ENCODE measurements around the gene ETFA. TPM values are rescaled to one million over a fixed set of nuclear protein-coding genes. Genes with fewer than 3 reads are reported as not detected.
"Not testable (repeated sequence)": the region's sequence is repeated elsewhere in the genome, so short reads cannot be mapped to it uniquely, and the experiment has no call there.

Gene ETFA
- total RNA-seq, 4 donors from 2014 or later, result 56.6 to 125 (median 83.1) TPM

DNA sequence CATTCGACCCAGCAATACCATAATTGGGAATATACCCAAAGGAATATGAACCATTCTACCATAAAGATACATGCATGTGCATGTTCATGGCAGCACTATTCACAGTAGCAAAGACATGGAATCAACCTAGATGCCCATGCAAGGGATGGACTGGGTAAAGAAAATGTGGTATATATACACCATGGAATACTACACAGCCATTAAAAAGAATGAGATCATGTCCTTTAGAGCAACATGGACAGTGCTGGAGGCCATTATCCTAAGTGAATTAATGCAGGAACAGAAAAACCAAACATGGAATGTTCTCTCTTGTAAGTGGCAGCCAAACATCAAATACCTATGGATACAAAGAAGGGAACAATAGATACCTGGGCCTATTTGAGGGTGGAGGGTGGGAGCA, 7.4 kb downstream of the ETFA start:
- H3K27ac ChIP-seq, result no peak overlapping the region
- H3K4me3 ChIP-seq, result no peak overlapping the region
- H3K9me3 ChIP-seq, result no peaks in the 10 kb centered on the region
- TF ChIP-seq, protein P1, sequence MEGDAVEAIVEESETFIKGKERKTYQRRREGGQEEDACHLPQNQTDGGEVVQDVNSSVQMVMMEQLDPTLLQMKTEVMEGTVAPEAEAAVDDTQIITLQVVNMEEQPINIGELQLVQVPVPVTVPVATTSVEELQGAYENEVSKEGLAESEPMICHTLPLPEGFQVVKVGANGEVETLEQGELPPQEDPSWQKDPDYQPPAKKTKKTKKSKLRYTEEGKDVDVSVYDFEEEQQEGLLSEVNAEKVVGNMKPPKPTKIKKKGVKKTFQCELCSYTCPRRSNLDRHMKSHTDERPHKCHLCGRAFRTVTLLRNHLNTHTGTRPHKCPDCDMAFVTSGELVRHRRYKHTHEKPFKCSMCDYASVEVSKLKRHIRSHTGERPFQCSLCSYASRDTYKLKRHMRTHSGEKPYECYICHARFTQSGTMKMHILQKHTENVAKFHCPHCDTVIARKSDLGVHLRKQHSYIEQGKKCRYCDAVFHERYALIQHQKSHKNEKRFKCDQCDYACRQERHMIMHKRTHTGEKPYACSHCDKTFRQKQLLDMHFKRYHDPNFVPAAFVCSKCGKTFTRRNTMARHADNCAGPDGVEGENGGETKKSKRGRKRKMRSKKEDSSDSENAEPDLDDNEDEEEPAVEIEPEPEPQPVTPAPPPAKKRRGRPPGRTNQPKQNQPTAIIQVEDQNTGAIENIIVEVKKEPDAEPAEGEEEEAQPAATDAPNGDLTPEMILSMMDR (IDR thresholded peaks at IDR 0.05), result no peak
- TF ChIP-seq POLR2A (IDR thresholded peaks at IDR 0.05), result no peak
- DNase-seq, result no peak
- no peaks in the 10 kb centered on the region for H3K36me3 ChIP-seq
- intact Hi-C loops (cut with DNase I), result no loop called here
- no peaks in the 10 kb centered on the region for H3K27me3 ChIP-seq
- H3K4me1 ChIP-seq, result peaks cover 0 to 20% (median 3%) of the 10 kb centered on the region in 3 donors
- WGBS, 2 donors, result 74 to 82% methylated on average over 1 of the region's 1 CpG

DNA sequence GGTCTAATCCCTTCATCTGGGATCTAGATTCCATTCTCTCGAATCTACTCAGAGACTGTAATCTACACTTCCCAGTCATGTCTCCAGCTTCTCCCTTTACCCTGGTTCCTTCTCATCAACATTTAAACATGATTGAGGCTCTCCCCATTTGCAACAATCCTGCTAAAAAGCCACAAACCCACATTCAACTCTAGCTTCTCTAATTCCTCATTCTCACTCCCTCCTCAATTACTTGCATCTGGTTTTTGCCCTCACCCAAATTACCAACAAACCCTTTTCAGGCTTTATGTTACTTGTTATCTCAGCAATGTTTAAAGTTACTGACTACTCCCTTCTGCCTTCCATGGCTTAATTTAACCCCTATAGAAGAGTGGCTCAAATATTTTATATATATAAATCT, 11.5 kb downstream of the ETFA start:
- intact Hi-C loops (cut with DNase I), result no loop called here
- WGBS, 2 donors, result 64 to 89% methylated on average over 1 of the region's 1 CpG

DNA sequence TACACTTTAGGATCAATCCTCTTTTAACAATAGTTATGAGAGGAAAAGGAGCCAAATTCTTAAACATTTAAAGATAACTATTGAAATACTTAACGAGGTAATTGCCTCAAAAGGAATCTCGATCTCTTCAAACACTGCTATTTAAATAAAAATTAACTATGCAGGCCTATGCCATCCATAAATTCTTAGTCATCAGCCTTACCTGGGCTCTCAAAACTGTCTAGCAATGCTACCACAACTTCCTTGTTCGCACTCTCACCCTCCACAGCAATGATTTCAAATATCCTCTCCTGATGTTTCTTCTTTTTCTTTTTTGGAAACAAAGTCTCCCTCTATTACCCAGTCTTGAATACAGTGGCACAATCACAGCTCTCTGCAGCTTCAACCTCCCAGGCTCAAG, 12.3 kb downstream of the ETFA start:
- intact Hi-C loops (cut with DNase I), result no loop called here
- Histone ChIP-seq H3K4me1 (peaks cover 0 to 22% (median 3%) of the 10 kb centered on the region in 3 donors), H3K27me3 (no peaks in the 10 kb centered on the region), H3K36me3 (no peaks in the 10 kb centered on the region), H3K27ac (no peak overlapping the region), H3K4me3 (no peak overlapping the region), H3K9me3 (no peaks in the 10 kb centered on the region)
- no peak for DNase-seq
- 72 to 82% methylated on average over 3 of the region's 3 CpGs for WGBS, 2 donors
- TF ChIP-seq, protein P1 (IDR thresholded peaks at IDR 0.05), result no peak
- no peak for TF ChIP-seq POLR2A (IDR thresholded peaks at IDR 0.05)

More for the DNA sequence above, 11.5 kb downstream of the ETFA start:
- Histone ChIP-seq H3K4me1 (peaks cover 0 to 16% (median 3%) of the 10 kb centered on the region in 3 donors), H3K9me3 (no peaks in the 10 kb centered on the region), H3K36me3 (no peaks in the 10 kb centered on the region), H3K27ac (no peak overlapping the region), H3K4me3 (no peak overlapping the region), H3K27me3 (no peaks in the 10 kb centered on the region)
- no peak for TF ChIP-seq POLR2A (IDR thresholded peaks at IDR 0.05)
- TF ChIP-seq, protein P1 (IDR thresholded peaks at IDR 0.05), result no peak
- no peak for DNase-seq

DNA sequence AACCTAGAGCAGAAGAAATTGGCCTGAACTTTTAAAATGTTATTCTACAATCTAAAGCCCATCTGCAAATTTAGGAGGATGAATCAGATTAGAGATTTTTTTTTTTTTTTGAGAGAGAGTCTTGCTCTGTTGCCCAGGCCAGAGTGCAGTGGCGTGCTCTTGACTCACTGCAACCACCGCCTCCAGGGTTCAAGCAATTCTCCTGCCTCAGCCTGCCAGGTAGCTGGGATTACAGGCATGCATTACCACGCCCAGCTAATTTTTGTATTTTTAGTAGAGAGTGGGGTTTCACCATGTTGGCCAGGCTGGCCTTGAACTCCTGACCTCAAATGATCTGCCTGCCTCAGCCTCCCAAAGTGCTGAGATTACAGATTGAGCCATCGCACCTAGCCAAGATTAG, 13.3 kb downstream of the ETFA start:
- intact Hi-C loops (cut with DNase I); DNase-seq; H3K27ac ChIP-seq; H3K9me3 ChIP-seq; H3K27me3 ChIP-seq; H3K36me3 ChIP-seq; H3K4me3 ChIP-seq: not testable (repeated sequence)
- WGBS, 2 donors, result 76 to 80% methylated on average over 4 of the region's 4 CpGs
- peaks cover 0 to 31% (median 3%) of the 10 kb centered on the region in 3 donors for H3K4me1 ChIP-seq

DNA sequence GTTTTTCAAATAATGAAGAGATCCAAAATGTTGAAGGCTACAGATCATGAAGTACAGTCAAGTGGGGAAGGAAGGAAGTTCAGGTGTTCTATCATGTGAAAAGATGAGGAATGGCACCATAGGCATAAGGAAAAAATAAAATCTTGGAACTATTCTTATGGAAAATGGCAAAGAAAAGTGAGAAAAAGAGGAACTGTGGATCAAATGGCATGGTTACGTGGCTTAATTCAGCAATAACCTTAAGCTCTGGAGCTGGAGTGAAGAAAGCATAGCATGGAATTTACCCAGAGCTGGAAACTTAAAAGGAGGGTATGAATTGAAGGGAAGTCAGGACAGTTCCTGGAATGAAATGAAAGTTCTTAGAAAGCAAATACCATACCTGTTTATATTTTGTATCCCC, 14.4 kb downstream of the ETFA start:
- WGBS, 2 donors, result 91 to 97% methylated on average over 1 of the region's 1 CpG

DNA sequence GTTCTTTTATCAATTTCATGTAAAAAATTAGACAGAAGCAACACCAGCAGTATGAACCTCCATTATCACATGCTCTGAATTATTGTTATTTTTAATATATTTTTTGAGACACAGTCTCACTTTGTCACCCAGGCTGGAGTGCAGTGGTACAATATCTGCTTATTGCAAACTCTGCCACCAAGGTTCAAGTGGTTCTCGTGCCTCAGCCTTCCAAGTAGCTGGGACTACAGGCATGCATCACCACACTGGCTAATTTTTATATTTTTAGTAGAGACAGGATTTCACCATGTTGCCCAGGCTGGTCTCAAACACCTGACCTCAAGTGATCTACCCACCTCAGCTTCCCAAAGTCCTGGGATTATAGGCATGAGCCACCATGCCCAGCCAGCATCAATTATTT, 16.8 kb downstream of the ETFA start:
- WGBS, 2 donors, result 94 to 100% methylated on average over 1 of the region's 1 CpG
- intact Hi-C loops (cut with DNase I); DNase-seq; H3K4me3 ChIP-seq; H3K27me3 ChIP-seq; H3K27ac ChIP-seq; H3K9me3 ChIP-seq: not testable (repeated sequence)
- peaks cover 0 to 24% (median 0%) of the 10 kb centered on the region in 3 donors for H3K36me3 ChIP-seq
- peaks cover 0 to 31% (median 0%) of the 10 kb centered on the region in 3 donors for H3K4me1 ChIP-seq

More for the DNA sequence above, 14.4 kb downstream of the ETFA start:
- Histone ChIP-seq H3K9me3 (no peaks in the 10 kb centered on the region), H3K36me3 (peaks cover 0 to 5% (median 0%) of the 10 kb centered on the region in 3 donors), H3K27me3 (no peaks in the 10 kb centered on the region), H3K4me1 (peaks cover 0 to 31% (median 3%) of the 10 kb centered on the region in 3 donors), H3K27ac (no peak overlapping the region), H3K4me3 (no peak overlapping the region)
- intact Hi-C loops (cut with DNase I), result no loop called here
- DNase-seq, result no peak
- TF ChIP-seq POLR2A (IDR thresholded peaks at IDR 0.05), result no peak
- TF ChIP-seq, protein P1 (IDR thresholded peaks at IDR 0.05), result no peak

Measured in esophagus squamous epithelium (tissue), 5 donors.